ENCODE data around the gene ZNF622. TPM values are rescaled to one million over a fixed set of nuclear protein-coding genes. Genes with fewer than 3 reads are reported as not detected.

ZNF622 gene
- total RNA-seq, 1 experiment from 2014 or later, result 25.2 TPM

GRCh38 chr5:16453609-16454008, 12.0 kb downstream of the ZNF622 start:
- Histone ChIP-seq H3K4me3 (replicated peaks in 1 of 2; ENCODE audit: low read depth in 1 of 2, low read length in 2 of 2) (no peak overlapping the region), H3K4me2 (ENCODE audit: low read length) (no peak overlapping the region), H3K9me2 (ENCODE audit: insufficient read depth) (no peaks in the 10 kb centered on the region), H3K79me2 (ENCODE audit: insufficient read depth, low read length) (peaks cover 40% of the 10 kb centered on the region), H3K9ac (ENCODE audit: low read length) (no peak overlapping the region), H3K27ac (ENCODE audit: low read depth, low read length) (no peak overlapping the region), H3K4me1 (ENCODE audit: control insufficient read depth in 1 of 2, insufficient read depth in 2 of 2, low read length in 2 of 2) (no peaks in the 10 kb centered on the region), H4K20me1 (ENCODE audit: insufficient read depth) (no peaks in the 10 kb centered on the region), H3K27me3 (ENCODE audit: insufficient read depth, low read length) (no peaks in the 10 kb centered on the region), H3K36me3 (ENCODE audit: control insufficient read depth in 1 of 2, insufficient read depth in 2 of 2, low read length in 2 of 2) (peaks cover 26 to 44% of the 10 kb centered on the region in 2 experiments), H2AFZ (ENCODE audit: low read depth, low read length, poor library complexity, severe bottlenecking) (no peak overlapping the region), H3K9me3 (ENCODE audit: control insufficient read depth in 1 of 2, insufficient read depth in 1 of 2, low read depth in 1 of 2, low read length in 2 of 2) (no peaks in the 10 kb centered on the region)
- no peak for DNase-seq (ENCODE audit: low read depth, low spot score)
- TF ChIP-seq CTCF (IDR thresholded peaks at IDR 0.05 in 2 of 3, conservative IDR thresholded peaks at IDR 0.05 in 1 of 3; ENCODE audit: borderline replicate concordance in 1 of 3, insufficient read depth in 1 of 3, low read depth in 2 of 3, low read length in 2 of 3) (0 out of 6 replicates have a peak, but pooled peaks of 1 of the 3 experiments have one; percentile 13), POLR2A (IDR thresholded peaks at IDR 0.05; ENCODE audit: borderline replicate concordance, extremely low read depth, insufficient read depth, insufficient read length) (no peak), ZFX (IDR thresholded peaks at IDR 0.05) (no peak), MAX (IDR thresholded peaks at IDR 0.05) (no peak)
- no TSS peak for BruUV-seq (replicated peaks)
- RAD21 ChIA-PET (ENCODE audit: low non-redundant PET in 1 of 2, low total read pairs in 2 of 2, uncharacterized antibody in 2 of 2, unreplicated experiment in 2 of 2), result no interaction called here
- CTCF ChIA-PET, result no interaction called here
- 0 out of 2 replicates have a peak, but pooled peaks have one; percentile 18 for ATAC-seq
- intact Hi-C loops (cut with micrococcal nuclease), result no loop called here
- POLR2A ChIA-PET, result no interaction called here

DNA sequence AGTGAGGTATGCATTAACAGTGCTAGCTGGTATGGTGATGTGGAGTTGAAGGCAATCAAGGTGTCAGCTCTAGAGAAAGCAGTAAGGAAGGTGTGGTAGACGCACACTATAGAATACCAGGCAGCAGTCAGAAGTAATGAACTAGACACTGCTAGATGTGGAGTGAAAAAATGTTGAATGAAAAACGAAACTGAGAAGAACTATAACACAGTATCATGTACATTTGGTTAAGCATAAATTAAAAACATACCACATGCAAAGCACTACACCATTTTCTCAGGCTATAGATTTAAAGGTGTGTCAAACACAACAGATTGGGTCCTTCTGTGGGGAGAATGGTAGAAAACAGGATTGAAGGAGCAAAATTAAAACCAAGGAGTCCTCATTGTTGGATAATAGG, 15.4 kb downstream of the ZNF622 start:
- RAD21 ChIA-PET (ENCODE audit: low non-redundant PET in 1 of 2, low total read pairs in 2 of 2, uncharacterized antibody in 2 of 2, unreplicated experiment in 2 of 2), result no interaction called here
- Histone ChIP-seq H3K27me3 (ENCODE audit: insufficient read depth, low read length) (no peaks in the 10 kb centered on the region), H3K9ac (ENCODE audit: low read length) (no peak overlapping the region), H3K9me3 (ENCODE audit: control insufficient read depth in 1 of 2, insufficient read depth in 1 of 2, low read depth in 1 of 2, low read length in 2 of 2) (no peaks in the 10 kb centered on the region), H3K27ac (ENCODE audit: low read depth, low read length) (no peak overlapping the region), H3K4me1 (ENCODE audit: control insufficient read depth in 1 of 2, insufficient read depth in 2 of 2, low read length in 2 of 2) (no peaks in the 10 kb centered on the region), H3K9me2 (ENCODE audit: insufficient read depth) (no peaks in the 10 kb centered on the region), H4K20me1 (ENCODE audit: insufficient read depth) (no peaks in the 10 kb centered on the region), H3K79me2 (ENCODE audit: insufficient read depth, low read length) (peaks cover 20% of the 10 kb centered on the region), H3K4me2 (ENCODE audit: low read length) (no peak overlapping the region), H2AFZ (ENCODE audit: low read depth, low read length, poor library complexity, severe bottlenecking) (no peak overlapping the region), H3K4me3 (replicated peaks in 1 of 2; ENCODE audit: low read depth in 1 of 2, low read length in 2 of 2) (no peak overlapping the region), H3K36me3 (ENCODE audit: control insufficient read depth in 1 of 2, insufficient read depth in 2 of 2, low read length in 2 of 2) (peaks cover 19 to 27% of the 10 kb centered on the region in 2 experiments; a peak in 3 of 4 replicates)
- TF ChIP-seq, protein P1, sequence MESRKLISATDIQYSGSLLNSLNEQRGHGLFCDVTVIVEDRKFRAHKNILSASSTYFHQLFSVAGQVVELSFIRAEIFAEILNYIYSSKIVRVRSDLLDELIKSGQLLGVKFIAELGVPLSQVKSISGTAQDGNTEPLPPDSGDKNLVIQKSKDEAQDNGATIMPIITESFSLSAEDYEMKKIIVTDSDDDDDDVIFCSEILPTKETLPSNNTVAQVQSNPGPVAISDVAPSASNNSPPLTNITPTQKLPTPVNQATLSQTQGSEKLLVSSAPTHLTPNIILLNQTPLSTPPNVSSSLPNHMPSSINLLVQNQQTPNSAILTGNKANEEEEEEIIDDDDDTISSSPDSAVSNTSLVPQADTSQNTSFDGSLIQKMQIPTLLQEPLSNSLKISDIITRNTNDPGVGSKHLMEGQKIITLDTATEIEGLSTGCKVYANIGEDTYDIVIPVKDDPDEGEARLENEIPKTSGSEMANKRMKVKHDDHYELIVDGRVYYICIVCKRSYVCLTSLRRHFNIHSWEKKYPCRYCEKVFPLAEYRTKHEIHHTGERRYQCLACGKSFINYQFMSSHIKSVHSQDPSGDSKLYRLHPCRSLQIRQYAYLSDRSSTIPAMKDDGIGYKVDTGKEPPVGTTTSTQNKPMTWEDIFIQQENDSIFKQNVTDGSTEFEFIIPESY (IDR thresholded peaks at IDR 0.05; ENCODE audit: extremely low read depth, insufficient replicate concordance, low read length), result no peak
- TF ChIP-seq CBX3 (IDR thresholded peaks at IDR 0.05; ENCODE audit: low read depth), result no peak
- TF ChIP-seq, protein P2, sequence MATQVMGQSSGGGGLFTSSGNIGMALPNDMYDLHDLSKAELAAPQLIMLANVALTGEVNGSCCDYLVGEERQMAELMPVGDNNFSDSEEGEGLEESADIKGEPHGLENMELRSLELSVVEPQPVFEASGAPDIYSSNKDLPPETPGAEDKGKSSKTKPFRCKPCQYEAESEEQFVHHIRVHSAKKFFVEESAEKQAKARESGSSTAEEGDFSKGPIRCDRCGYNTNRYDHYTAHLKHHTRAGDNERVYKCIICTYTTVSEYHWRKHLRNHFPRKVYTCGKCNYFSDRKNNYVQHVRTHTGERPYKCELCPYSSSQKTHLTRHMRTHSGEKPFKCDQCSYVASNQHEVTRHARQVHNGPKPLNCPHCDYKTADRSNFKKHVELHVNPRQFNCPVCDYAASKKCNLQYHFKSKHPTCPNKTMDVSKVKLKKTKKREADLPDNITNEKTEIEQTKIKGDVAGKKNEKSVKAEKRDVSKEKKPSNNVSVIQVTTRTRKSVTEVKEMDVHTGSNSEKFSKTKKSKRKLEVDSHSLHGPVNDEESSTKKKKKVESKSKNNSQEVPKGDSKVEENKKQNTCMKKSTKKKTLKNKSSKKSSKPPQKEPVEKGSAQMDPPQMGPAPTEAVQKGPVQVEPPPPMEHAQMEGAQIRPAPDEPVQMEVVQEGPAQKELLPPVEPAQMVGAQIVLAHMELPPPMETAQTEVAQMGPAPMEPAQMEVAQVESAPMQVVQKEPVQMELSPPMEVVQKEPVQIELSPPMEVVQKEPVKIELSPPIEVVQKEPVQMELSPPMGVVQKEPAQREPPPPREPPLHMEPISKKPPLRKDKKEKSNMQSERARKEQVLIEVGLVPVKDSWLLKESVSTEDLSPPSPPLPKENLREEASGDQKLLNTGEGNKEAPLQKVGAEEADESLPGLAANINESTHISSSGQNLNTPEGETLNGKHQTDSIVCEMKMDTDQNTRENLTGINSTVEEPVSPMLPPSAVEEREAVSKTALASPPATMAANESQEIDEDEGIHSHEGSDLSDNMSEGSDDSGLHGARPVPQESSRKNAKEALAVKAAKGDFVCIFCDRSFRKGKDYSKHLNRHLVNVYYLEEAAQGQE (IDR thresholded peaks at IDR 0.05; ENCODE audit: low read depth), result no peak
- TF ChIP-seq POLR2AphosphoS5 (IDR thresholded peaks at IDR 0.05; ENCODE audit: low read depth, low read length), result no peak
- no peak for TF ChIP-seq CEBPB (IDR thresholded peaks at IDR 0.05; ENCODE audit: low read depth)
- no peak for TF ChIP-seq TCF7L2 (IDR thresholded peaks at IDR 0.05; ENCODE audit: borderline replicate concordance, extremely low read depth, insufficient read depth, insufficient read length)
- intact Hi-C loops (cut with micrococcal nuclease), result no loop called here
- CTCF ChIA-PET, result no interaction called here
- no TSS peak for BruUV-seq (replicated peaks)
- no peak for ATAC-seq
- no peak for DNase-seq (ENCODE audit: low read depth, low spot score)
- POLR2A ChIA-PET, result no interaction called here
